ENCODE data around the gene ATOH1.

ATOH1 gene

DNA sequence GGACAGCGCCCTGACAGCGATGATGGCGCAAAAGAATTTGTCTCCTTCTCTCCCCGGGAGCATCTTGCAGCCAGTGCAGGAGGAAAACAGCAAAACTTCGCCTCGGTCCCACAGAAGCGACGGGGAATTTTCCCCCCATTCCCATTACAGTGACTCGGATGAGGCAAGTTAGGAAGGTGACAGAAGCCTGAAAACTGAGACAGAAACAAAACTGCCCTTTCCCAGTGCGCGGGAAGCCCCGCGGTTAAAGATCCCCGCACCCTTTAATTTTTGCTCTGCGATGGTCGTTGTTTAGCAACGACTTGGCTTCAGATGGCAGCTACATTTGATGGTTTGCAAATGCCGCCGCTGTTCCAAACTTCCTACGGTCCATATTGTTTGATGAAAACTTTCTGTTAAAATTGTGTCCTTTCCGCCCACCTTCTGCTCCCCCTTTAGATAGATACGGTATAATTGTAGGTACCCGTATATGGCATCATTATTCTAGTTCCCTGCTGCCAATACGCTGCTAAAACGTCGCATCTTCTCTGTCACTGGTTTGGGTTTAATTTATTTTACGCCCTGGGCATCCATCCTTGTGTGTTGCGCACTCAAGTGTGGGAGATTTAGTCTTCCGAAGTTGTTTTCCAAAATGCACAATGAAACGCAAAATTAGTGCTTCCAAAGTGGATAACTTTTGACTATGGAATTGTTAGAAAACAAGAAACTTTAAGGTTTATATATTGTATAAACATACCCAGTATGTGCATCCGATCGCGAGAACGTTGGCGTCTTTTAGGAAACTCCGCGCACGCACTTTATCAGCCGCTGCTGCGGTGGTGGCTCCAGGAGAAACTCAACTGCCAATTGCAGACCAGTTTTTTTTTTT lies 1.5 kb downstream of the ATOH1 start:
- WGBS (ENCODE audit: extremely low coverage, insufficient coverage, insufficient read length), result no CpG with 5 or more reads among the region's 40 CpGs
- H3K18ac ChIP-seq (ENCODE audit: low read length), result no peak overlapping the region
- no peak overlapping the region for H4K91ac ChIP-seq (ENCODE audit: low read depth, low read length)
- no peaks in the 10 kb centered on the region for H3K79me1 ChIP-seq (ENCODE audit: low read length)
- no peak overlapping the region for H2AK5ac ChIP-seq (ENCODE audit: low read length)
- DNase-seq, result no peak
- H2BK12ac ChIP-seq (ENCODE audit: low read length), result no peak overlapping the region
- no peaks in the 10 kb centered on the region for H3K79me2 ChIP-seq (ENCODE audit: control insufficient read depth, insufficient read depth, low read length, poor library complexity)
- H3K4ac ChIP-seq (ENCODE audit: low read depth, low read length), result no peak overlapping the region
- no peak overlapping the region for H4K8ac ChIP-seq (ENCODE audit: low read depth, low read length)
- no peak overlapping the region for H2AFZ ChIP-seq (ENCODE audit: insufficient read depth, low read length, poor library complexity)
- H3K36me3 ChIP-seq (ENCODE audit: control insufficient read depth in 1 of 2, insufficient read depth in 2 of 2, low read length in 2 of 2), result peaks cover 0 to 1% of the 10 kb centered on the region in 2 experiments
- H4K12ac ChIP-seq (ENCODE audit: low read depth, low read length), result no peak overlapping the region
- peaks cover 10 to 16% of the 10 kb centered on the region in 2 experiments for H3K4me1 ChIP-seq (ENCODE audit: control insufficient read depth in 1 of 2, insufficient read depth in 2 of 2, low read length in 2 of 2)
- no peak overlapping the region for H3K4me2 ChIP-seq (ENCODE audit: low read length)
- no peak overlapping the region for H3K23ac ChIP-seq (ENCODE audit: low read length)
- H3K27ac ChIP-seq (ENCODE audit: low read depth, low read length), result no peak overlapping the region
- peaks cover 68% of the 10 kb centered on the region for H3K27me3 ChIP-seq (ENCODE audit: insufficient read depth, low read length)
- H3K9ac ChIP-seq (ENCODE audit: low read length), result no peak overlapping the region
- H3K4me3 ChIP-seq (ENCODE audit: low read depth, low read length), result no peak overlapping the region
- no peak overlapping the region for H2BK120ac ChIP-seq (ENCODE audit: insufficient read depth, low read length, poor library complexity)
- H3K14ac ChIP-seq (ENCODE audit: low read length), result no peak overlapping the region
- no peak overlapping the region for H2BK5ac ChIP-seq (ENCODE audit: low read depth, low read length, poor library complexity)
- peaks cover 4% of the 10 kb centered on the region for H3K9me3 ChIP-seq (ENCODE audit: insufficient read depth, low read depth, low read length)

DNA sequence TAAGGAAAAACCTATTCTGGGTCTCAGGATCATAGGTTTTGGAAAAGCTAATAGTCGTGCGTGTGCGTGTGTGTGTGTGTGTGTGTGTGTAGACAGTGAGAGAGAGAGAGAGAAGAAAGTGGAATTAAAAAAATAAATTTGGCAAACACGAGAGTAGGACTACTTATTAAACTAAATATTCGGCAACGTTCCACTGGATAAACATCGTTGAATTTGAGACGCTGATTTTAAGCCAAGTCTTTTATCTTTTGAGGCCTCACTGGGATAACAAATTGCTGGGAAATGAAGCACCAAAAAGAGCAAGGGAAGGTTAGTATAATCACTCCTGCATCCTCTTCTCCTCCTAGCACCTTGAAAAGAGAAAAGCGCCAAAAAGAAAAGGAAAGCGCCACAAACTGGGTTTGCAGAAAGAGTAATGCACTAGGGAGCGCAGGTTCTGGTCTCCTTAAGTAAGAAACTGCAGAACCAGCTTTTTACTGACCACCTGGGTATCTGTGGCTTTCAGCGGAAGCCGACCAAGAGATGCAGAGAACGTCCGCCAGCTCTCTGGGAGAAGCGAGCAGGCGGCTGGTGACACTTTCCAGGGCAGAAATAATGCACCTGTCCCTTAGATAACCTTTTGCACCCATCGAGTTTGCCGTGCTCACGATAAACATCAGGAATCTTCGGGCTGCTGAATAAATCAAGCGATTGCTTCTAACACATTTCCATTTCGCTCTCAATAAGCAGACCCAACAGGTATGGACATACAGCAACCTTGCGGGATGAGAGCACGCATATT lies 3.4 kb downstream of the ATOH1 start:
- no peak overlapping the region for H2AFZ ChIP-seq (ENCODE audit: insufficient read depth, low read length, poor library complexity)

DNA sequence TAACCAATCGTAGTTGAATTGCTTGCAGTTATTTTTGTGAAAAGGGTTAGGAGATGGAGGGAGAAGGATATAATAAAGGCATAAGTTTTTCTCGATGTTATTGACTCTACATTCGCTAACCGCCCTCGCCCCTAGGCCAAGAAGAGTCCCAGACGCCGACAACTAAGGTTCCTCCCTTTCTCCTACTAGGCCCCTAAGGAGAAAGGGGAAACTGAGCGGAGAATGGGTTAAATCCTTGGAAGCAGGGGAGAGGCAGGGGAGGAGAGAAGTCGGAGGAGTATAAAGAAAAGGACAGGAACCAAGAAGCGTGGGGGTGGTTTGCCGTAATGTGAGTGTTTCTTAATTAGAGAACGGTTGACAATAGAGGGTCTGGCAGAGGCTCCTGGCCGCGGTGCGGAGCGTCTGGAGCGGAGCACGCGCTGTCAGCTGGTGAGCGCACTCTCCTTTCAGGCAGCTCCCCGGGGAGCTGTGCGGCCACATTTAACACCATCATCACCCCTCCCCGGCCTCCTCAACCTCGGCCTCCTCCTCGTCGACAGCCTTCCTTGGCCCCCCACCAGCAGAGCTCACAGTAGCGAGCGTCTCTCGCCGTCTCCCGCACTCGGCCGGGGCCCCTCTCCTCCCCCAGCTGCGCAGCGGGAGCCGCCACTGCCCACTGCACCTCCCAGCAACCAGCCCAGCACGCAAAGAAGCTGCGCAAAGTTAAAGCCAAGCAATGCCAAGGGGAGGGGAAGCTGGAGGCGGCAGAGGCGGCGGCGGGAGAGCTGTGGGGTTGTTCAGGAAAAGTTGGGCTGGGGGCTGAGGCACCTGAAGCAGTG lies 5.9 kb downstream of the ATOH1 start:
- WGBS (ENCODE audit: extremely low coverage, insufficient coverage, insufficient read length), result no CpG with 5 or more reads among the region's 42 CpGs
- Histone ChIP-seq H3K9ac (ENCODE audit: low read length) (no peak overlapping the region), H4K91ac (ENCODE audit: low read depth, low read length) (no peak overlapping the region), H4K12ac (ENCODE audit: low read depth, low read length) (peak overlapping the region; percentile 32), H4K8ac (ENCODE audit: low read depth, low read length) (no peak overlapping the region), H3K14ac (ENCODE audit: low read length) (no peak overlapping the region), H2BK5ac (ENCODE audit: low read depth, low read length, poor library complexity) (no peak overlapping the region), H3K4me1 (ENCODE audit: control insufficient read depth in 1 of 2, insufficient read depth in 2 of 2, low read length in 2 of 2) (peaks cover 5 to 6% of the 10 kb centered on the region in 2 experiments), H2AFZ (ENCODE audit: insufficient read depth, low read length, poor library complexity) (peak overlapping the region; percentile 39), H3K23ac (ENCODE audit: low read length) (no peak overlapping the region), H2AK5ac (ENCODE audit: low read length) (no peak overlapping the region), H3K18ac (ENCODE audit: low read length) (no peak overlapping the region), H3K27me3 (ENCODE audit: insufficient read depth, low read length) (peaks cover 47% of the 10 kb centered on the region), H3K27ac (ENCODE audit: low read depth, low read length) (no peak overlapping the region), H3K4ac (ENCODE audit: low read depth, low read length) (no peak overlapping the region), H3K79me1 (ENCODE audit: low read length) (no peaks in the 10 kb centered on the region), H3K36me3 (ENCODE audit: control insufficient read depth in 1 of 2, insufficient read depth in 2 of 2, low read length in 2 of 2) (no peaks in the 10 kb centered on the region), H2BK12ac (ENCODE audit: low read length) (no peak overlapping the region), H3K79me2 (ENCODE audit: control insufficient read depth, insufficient read depth, low read length, poor library complexity) (no peaks in the 10 kb centered on the region), H3K4me3 (ENCODE audit: low read depth, low read length) (no peak overlapping the region), H2BK120ac (ENCODE audit: insufficient read depth, low read length, poor library complexity) (no peak overlapping the region), H3K4me2 (ENCODE audit: low read length) (peak overlapping the region; percentile 59), H3K9me3 (ENCODE audit: insufficient read depth, low read depth, low read length) (no peaks in the 10 kb centered on the region)
- no peak for DNase-seq

More for the DNA sequence above, 3.4 kb downstream of the ATOH1 start:
- no peak overlapping the region for H3K4me3 ChIP-seq (ENCODE audit: low read depth, low read length)
- no peak overlapping the region for H2AK5ac ChIP-seq (ENCODE audit: low read length)
- no peaks in the 10 kb centered on the region for H3K79me1 ChIP-seq (ENCODE audit: low read length)
- no peaks in the 10 kb centered on the region for H3K79me2 ChIP-seq (ENCODE audit: control insufficient read depth, insufficient read depth, low read length, poor library complexity)
- H4K91ac ChIP-seq (ENCODE audit: low read depth, low read length), result no peak overlapping the region
- WGBS (ENCODE audit: extremely low coverage, insufficient coverage, insufficient read length), result no CpG with 5 or more reads among the region's 25 CpGs
- H3K4me1 ChIP-seq (ENCODE audit: control insufficient read depth in 1 of 2, insufficient read depth in 2 of 2, low read length in 2 of 2), result peaks cover 10 to 16% of the 10 kb centered on the region in 2 experiments
- H3K27ac ChIP-seq (ENCODE audit: low read depth, low read length), result no peak overlapping the region
- no peak overlapping the region for H3K14ac ChIP-seq (ENCODE audit: low read length)
- no peak overlapping the region for H4K8ac ChIP-seq (ENCODE audit: low read depth, low read length)
- no peak overlapping the region for H4K12ac ChIP-seq (ENCODE audit: low read depth, low read length)
- no peak overlapping the region for H3K4me2 ChIP-seq (ENCODE audit: low read length)
- peaks cover 72% of the 10 kb centered on the region for H3K27me3 ChIP-seq (ENCODE audit: insufficient read depth, low read length)
- H3K9ac ChIP-seq (ENCODE audit: low read length), result no peak overlapping the region
- no peaks in the 10 kb centered on the region for H3K36me3 ChIP-seq (ENCODE audit: control insufficient read depth in 1 of 2, insufficient read depth in 2 of 2, low read length in 2 of 2)
- H3K4ac ChIP-seq (ENCODE audit: low read depth, low read length), result no peak overlapping the region
- H3K9me3 ChIP-seq (ENCODE audit: insufficient read depth, low read depth, low read length), result peaks cover 4% of the 10 kb centered on the region
- H2BK120ac ChIP-seq (ENCODE audit: insufficient read depth, low read length, poor library complexity), result no peak overlapping the region
- H3K23ac ChIP-seq (ENCODE audit: low read length), result no peak overlapping the region
- H3K18ac ChIP-seq (ENCODE audit: low read length), result no peak overlapping the region
- no peak overlapping the region for H2BK5ac ChIP-seq (ENCODE audit: low read depth, low read length, poor library complexity)
- no peak for DNase-seq
- no peak overlapping the region for H2BK12ac ChIP-seq (ENCODE audit: low read length)

DNA sequence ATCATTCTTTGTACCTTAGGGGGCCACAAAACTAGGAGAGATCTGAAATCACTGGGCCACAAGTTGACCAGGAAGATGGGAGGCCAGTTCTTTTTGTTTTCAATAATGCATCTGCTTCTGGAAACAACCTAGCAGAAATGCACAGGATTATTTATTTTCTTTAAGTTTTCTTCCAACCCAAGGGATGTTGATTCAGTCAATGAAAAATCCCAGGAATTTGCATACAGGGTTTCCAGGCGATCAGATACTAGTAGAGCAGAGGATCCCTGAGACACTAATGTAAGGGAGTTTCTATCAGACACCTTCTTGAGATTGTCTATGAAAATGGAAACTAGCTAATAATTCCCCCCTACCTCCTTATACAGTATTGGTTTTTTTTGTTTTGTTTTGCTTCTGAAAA lies 7.4 kb downstream of the ATOH1 start:
- H3K23ac ChIP-seq (ENCODE audit: low read length), result no peak overlapping the region
- H2BK5ac ChIP-seq (ENCODE audit: low read depth, low read length, poor library complexity), result no peak overlapping the region
- H3K9me3 ChIP-seq (ENCODE audit: insufficient read depth, low read depth, low read length), result no peaks in the 10 kb centered on the region
- H3K9ac ChIP-seq (ENCODE audit: low read length), result no peak overlapping the region
- H3K4me2 ChIP-seq (ENCODE audit: low read length), result no peak overlapping the region
- H2BK120ac ChIP-seq (ENCODE audit: insufficient read depth, low read length, poor library complexity), result no peak overlapping the region
- H3K27ac ChIP-seq (ENCODE audit: low read depth, low read length), result no peak overlapping the region
- peaks cover 36% of the 10 kb centered on the region for H3K27me3 ChIP-seq (ENCODE audit: insufficient read depth, low read length)
- no peak overlapping the region for H3K18ac ChIP-seq (ENCODE audit: low read length)
- H3K14ac ChIP-seq (ENCODE audit: low read length), result no peak overlapping the region
- no peaks in the 10 kb centered on the region for H3K79me1 ChIP-seq (ENCODE audit: low read length)
- no peak overlapping the region for H4K91ac ChIP-seq (ENCODE audit: low read depth, low read length)
- H4K12ac ChIP-seq (ENCODE audit: low read depth, low read length), result no peak overlapping the region
- H3K4me3 ChIP-seq (ENCODE audit: low read depth, low read length), result no peak overlapping the region
- no peak overlapping the region for H4K8ac ChIP-seq (ENCODE audit: low read depth, low read length)
- no peak overlapping the region for H3K4ac ChIP-seq (ENCODE audit: low read depth, low read length)
- H3K4me1 ChIP-seq (ENCODE audit: control insufficient read depth in 1 of 2, insufficient read depth in 2 of 2, low read length in 2 of 2), result peaks cover 5 to 6% of the 10 kb centered on the region in 2 experiments
- H2AK5ac ChIP-seq (ENCODE audit: low read length), result no peak overlapping the region
- no peak overlapping the region for H2BK12ac ChIP-seq (ENCODE audit: low read length)
- H3K79me2 ChIP-seq (ENCODE audit: control insufficient read depth, insufficient read depth, low read length, poor library complexity), result no peaks in the 10 kb centered on the region
- no peaks in the 10 kb centered on the region for H3K36me3 ChIP-seq (ENCODE audit: control insufficient read depth in 1 of 2, insufficient read depth in 2 of 2, low read length in 2 of 2)
- WGBS (ENCODE audit: extremely low coverage, insufficient coverage, insufficient read length), result no CpG with 5 or more reads among the region's 1 CpG
- no peak overlapping the region for H2AFZ ChIP-seq (ENCODE audit: insufficient read depth, low read length, poor library complexity)
- DNase-seq, result no peak
